Measurements from ENCODE around the gene F10. TPM values are rescaled to one million over a fixed set of nuclear protein-coding genes. Genes with fewer than 3 reads are reported as not detected.

Gene F10
- total RNA-seq, 1 experiment from 2014 or later = not detected

DNA sequence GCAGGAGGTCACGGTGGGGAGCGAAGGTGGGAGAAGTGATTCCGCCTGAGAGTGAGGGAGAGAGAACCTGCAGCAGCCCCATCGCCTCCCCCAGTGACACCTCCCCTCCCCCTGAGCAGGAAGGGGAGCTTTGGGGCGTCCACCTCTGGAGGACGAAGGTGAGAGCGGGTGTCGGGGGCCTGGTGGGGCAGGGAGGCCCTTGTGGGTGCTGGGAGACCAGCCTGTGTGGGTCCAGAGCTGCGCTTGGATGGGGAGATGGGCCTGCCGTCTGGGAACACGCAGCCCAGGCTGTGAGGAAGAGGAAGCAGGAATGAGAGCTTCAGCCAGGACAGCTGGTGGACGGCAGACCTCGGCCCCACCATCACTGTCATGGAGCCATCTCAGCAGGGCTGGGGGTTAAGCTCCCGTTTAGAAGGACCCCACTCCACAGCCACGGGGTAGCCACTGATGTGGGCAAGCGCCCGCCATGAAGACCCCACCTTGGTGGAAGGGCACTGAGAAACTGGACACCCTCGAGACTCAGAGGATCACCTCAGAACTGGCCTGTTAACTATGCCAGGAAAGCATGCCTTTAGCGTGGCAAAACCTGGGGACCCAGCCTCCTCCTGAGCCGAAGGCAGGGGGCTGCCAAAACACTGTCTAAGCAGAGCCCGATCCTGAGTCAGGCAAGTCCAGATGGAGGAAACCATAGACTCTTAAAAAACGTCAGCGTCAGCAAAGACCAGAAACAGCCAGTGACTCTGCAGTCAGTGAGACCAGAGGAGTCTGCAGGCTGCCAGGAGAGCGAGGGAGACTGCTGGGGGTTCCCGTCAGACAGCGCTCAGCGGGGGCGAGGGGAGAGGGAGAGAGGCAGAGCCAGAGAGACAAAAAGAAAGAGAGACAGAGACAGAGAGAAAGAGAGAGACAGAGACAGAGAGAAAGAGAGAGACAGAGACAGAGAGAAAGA is 29.4 kb downstream of the F10 start:
- POLR2A ChIA-PET = interaction anchor here (0.6 kb wide), 1 partner anchor 58 kb away, joined by 4 read pairs; the partner anchor contains the start of gene CUL4A
- Mint-ChIP-seq H3K4me1 (ENCODE audit: insufficient read depth, unreplicated experiment) (peaks cover 9% of the 10 kb centered on the region), H3K27me3 (ENCODE audit: insufficient read depth, unreplicated experiment) (peaks cover 5% of the 10 kb centered on the region), H3K36me3 (ENCODE audit: insufficient read depth, unreplicated experiment) (peaks cover 5% of the 10 kb centered on the region), H3K27ac (ENCODE audit: low read depth, unreplicated experiment) (peak overlapping the region; percentile 22), H3K4me3 (ENCODE audit: unreplicated experiment) (peak overlapping the region; percentile 63), H3K9me3 (ENCODE audit: unreplicated experiment) (peaks cover 8% of the 10 kb centered on the region)
- intact Hi-C loops (cut with micrococcal nuclease) = loop anchor here (10.0 kb wide), 1 partner anchor 243 kb away; no protein-coding TSS in a partner anchor
- no peak for DNase-seq (ENCODE audit: unreplicated experiment)
- CTCF ChIA-PET = no interaction called here
- TF ChIP-seq, protein P1, sequence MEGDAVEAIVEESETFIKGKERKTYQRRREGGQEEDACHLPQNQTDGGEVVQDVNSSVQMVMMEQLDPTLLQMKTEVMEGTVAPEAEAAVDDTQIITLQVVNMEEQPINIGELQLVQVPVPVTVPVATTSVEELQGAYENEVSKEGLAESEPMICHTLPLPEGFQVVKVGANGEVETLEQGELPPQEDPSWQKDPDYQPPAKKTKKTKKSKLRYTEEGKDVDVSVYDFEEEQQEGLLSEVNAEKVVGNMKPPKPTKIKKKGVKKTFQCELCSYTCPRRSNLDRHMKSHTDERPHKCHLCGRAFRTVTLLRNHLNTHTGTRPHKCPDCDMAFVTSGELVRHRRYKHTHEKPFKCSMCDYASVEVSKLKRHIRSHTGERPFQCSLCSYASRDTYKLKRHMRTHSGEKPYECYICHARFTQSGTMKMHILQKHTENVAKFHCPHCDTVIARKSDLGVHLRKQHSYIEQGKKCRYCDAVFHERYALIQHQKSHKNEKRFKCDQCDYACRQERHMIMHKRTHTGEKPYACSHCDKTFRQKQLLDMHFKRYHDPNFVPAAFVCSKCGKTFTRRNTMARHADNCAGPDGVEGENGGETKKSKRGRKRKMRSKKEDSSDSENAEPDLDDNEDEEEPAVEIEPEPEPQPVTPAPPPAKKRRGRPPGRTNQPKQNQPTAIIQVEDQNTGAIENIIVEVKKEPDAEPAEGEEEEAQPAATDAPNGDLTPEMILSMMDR (IDR thresholded peaks at IDR 0.05; ENCODE audit: unreplicated experiment) = no peak
- BruUV-seq (replicated peaks) = no TSS peak

DNA sequence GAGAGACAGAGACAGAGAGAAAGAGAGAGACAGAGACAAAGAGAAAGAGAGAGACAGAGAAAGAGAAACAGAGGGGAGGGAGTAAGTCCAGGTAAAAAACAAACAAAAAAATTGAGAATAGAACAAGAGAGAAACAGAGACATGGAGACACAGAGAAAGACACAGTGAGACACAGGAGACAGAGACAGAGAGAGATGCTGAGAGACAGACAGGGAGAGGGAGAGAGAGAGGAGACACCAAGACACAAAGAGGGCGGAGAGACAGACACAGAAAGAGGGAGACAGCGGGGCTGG is 30.0 kb downstream of the F10 start:
- Mint-ChIP-seq H3K27me3 (ENCODE audit: insufficient read depth, unreplicated experiment) (no peaks in the 10 kb centered on the region), H3K4me1 (ENCODE audit: insufficient read depth, unreplicated experiment) (peaks cover 9% of the 10 kb centered on the region), H3K9me3 (ENCODE audit: unreplicated experiment) (peaks cover 8% of the 10 kb centered on the region), H3K36me3 (ENCODE audit: insufficient read depth, unreplicated experiment) (peaks cover 5% of the 10 kb centered on the region), H3K27ac (ENCODE audit: low read depth, unreplicated experiment) (peak overlapping the region; percentile 22), H3K4me3 (ENCODE audit: unreplicated experiment) (peak overlapping the region; percentile 63)
- POLR2A ChIA-PET = no interaction called here
- TF ChIP-seq, protein P1 (IDR thresholded peaks at IDR 0.05; ENCODE audit: unreplicated experiment) = no peak
- CTCF ChIA-PET = no interaction called here
- intact Hi-C loops (cut with micrococcal nuclease) = loop anchor here (10.0 kb wide), 1 partner anchor 242 kb away; no protein-coding TSS in a partner anchor
- no peak for DNase-seq (ENCODE audit: unreplicated experiment)
- no TSS peak for BruUV-seq (replicated peaks)

DNA sequence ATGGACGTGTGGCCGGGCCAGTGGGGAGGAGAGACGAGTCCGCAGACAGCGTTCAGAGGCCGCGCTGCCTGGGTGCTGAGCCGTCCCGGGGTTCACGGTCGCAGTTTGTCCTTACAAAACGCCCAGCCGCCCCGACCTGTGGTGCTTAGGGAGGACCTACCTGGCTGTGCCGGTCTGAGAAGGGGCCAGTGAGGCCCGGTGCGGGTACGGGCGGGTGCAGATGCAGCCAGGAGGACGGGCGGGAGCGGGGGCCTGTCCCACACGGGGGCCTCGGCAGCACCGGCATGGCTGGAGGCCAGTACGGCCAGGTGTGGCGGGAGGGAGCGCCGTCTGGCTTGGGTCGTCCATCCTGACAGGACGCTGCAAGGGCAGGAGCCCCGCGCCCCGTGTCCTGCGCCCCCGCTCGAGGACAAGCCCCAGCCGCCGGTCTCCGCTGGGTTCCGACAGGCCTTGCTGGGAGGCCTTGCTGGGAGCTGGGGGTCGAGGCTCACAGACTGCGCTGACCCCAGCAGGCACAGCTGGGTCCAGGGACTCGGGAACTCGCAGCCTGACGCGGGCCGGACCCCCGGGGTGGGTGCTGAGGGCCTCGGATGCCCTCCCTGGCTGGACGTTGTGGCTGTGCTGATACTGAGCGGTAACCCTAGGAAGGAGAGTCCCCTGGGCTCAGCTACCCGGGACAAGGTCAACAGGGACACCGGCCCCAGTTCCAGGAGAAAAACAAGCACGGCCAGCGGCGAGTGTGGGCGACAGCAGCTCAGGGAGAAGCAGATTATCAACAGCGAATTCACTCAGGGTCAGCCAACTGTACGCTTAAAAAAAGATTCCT is 30.6 kb downstream of the F10 start:
- Mint-ChIP-seq H3K27me3 (ENCODE audit: insufficient read depth, unreplicated experiment) (no peaks in the 10 kb centered on the region), H3K4me3 (ENCODE audit: unreplicated experiment) (peak overlapping the region; percentile 71), H3K9me3 (ENCODE audit: unreplicated experiment) (peaks cover 8% of the 10 kb centered on the region), H3K27ac (ENCODE audit: low read depth, unreplicated experiment) (peak overlapping the region; percentile 73), H3K4me1 (ENCODE audit: insufficient read depth, unreplicated experiment) (peaks cover 9% of the 10 kb centered on the region), H3K36me3 (ENCODE audit: insufficient read depth, unreplicated experiment) (peaks cover 4% of the 10 kb centered on the region)
- DNase-seq (ENCODE audit: unreplicated experiment) = no peak
- POLR2A ChIA-PET = interaction anchor here (0.6 to 0.7 kb wide), 2 partner anchors 295 to 418 kb away, joined by 3 to 4 read pairs; no protein-coding TSS in a partner anchor
- TSS peak; percentile 97 for BruUV-seq (replicated peaks)
- intact Hi-C loops (cut with micrococcal nuclease) = loop anchor here (10.0 kb wide), 1 partner anchor 242 kb away; no protein-coding TSS in a partner anchor
- TF ChIP-seq, protein P1 (IDR thresholded peaks at IDR 0.05; ENCODE audit: unreplicated experiment) = no peak
- CTCF ChIA-PET = interaction anchor here (0.7 kb wide), 1 partner anchor 131 kb away, joined by 3 read pairs; no protein-coding TSS in a partner anchor
